Measurements from ENCODE around the gene EPHA5.

Gene EPHA5

DNA sequence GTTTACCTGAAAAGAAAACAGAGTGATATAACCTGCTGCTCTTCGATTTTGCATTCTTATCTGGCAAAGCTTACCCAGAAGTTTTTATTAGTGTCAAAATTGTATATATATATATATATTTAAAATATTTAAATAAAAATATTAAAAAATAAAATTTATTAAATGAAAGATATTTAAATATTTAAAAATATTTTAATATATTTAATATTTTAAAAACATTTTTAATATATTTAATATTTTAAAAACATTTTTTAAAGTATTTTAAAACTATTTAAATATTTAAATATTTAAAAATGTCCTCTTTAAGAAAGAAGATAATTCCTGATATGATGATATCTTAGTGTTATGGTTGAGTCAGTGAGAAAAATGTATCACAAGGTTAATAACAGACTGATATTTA, 317.2 kb downstream of the EPHA5 start:
- Histone ChIP-seq H3K9me3 (ENCODE audit: control insufficient read depth, insufficient read depth, low read depth, low read length) (no peaks in the 10 kb centered on the region), H3K4me3 (ENCODE audit: low read depth, low read length) (no peak overlapping the region), H3K27ac (ENCODE audit: extremely low read depth, low read depth, low read length) (no peak overlapping the region), H3K36me3 (ENCODE audit: control insufficient read depth in 2 of 2, insufficient read depth in 1 of 2, low read length in 2 of 2) (no peaks in the 10 kb centered on the region), H3K4me1 (ENCODE audit: control insufficient read depth, insufficient read depth, low read length) (no peaks in the 10 kb centered on the region)
- TF ChIP-seq, protein P1, sequence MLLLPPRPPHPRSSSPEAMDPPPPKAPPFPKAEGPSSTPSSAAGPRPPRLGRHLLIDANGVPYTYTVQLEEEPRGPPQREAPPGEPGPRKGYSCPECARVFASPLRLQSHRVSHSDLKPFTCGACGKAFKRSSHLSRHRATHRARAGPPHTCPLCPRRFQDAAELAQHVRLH (tag by site-specific recombination; IDR thresholded peaks at IDR 0.05) = no peak
- TF ChIP-seq, protein P2, sequence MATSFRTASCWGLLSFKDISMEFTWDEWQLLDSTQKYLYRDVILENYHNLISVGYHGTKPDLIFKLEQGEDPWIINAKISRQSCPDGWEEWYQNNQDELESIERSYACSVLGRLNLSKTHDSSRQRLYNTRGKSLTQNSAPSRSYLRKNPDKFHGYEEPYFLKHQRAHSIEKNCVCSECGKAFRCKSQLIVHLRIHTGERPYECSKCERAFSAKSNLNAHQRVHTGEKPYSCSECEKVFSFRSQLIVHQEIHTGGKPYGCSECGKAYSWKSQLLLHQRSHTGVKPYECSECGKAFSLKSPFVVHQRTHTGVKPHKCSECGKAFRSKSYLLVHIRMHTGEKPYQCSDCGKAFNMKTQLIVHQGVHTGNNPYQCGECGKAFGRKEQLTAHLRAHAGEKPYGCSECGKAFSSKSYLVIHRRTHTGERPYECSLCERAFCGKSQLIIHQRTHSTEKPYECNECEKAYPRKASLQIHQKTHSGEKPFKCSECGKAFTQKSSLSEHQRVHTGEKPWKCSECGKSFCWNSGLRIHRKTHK (tag by site-specific recombination; IDR thresholded peaks at IDR 0.05) = no peak
- TF ChIP-seq ZNF48 (tag by site-specific recombination; IDR thresholded peaks at IDR 0.05) (no peak), ZFP3 (tag by site-specific recombination; IDR thresholded peaks at IDR 0.05; ENCODE audit: low read depth) (no peak), ZNF146 (tag by site-specific recombination; IDR thresholded peaks at IDR 0.05) (no peak), ZNF394 (tag by site-specific recombination; IDR thresholded peaks at IDR 0.05; ENCODE audit: borderline replicate concordance) (no peak), ZNF140 (tag by site-specific recombination; IDR thresholded peaks at IDR 0.05) (no peak)
- ChIA-PET POLR2A (no interaction called here), CTCF (no interaction called here)

DNA sequence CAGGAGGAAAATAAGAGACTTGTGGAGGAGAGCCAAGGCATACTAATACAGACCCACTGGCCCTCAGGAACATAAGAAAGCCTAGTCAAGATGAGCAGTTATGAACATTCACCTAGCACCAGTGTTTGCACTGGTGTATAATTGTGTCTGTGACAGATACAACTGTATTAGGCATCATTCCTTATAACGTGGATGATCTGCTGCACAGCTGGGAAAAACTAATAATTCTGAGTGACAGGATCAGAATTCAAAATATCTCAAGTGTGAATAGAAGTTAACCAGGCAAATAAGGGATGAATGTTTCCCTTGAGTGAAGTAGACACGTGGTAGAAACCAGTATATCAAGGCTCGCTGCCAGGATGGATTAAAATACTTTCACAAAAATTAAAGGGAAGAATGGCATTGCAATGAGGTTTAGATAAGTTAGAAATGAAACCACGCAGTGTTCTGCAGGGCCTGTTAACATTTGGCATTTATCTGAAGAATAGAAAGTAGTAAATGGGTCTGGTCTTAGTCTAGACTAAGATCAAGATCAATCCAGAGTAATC, 325.9 kb downstream of the EPHA5 start:
- POLR2A ChIA-PET = no interaction called here
- H3K27ac ChIP-seq (ENCODE audit: extremely low read depth, low read depth, low read length) = no peak overlapping the region
- H3K4me1 ChIP-seq (ENCODE audit: control insufficient read depth, insufficient read depth, low read length) = no peaks in the 10 kb centered on the region
- CTCF ChIA-PET = no interaction called here
- no peak overlapping the region for H3K4me3 ChIP-seq (ENCODE audit: low read depth, low read length)
- no peaks in the 10 kb centered on the region for H3K36me3 ChIP-seq (ENCODE audit: control insufficient read depth in 2 of 2, insufficient read depth in 1 of 2, low read length in 2 of 2)
- TF ChIP-seq YY2 (tag by site-specific recombination; IDR thresholded peaks at IDR 0.05) = no peak
- no peak for TF ChIP-seq ZNF248 (tag by site-specific recombination; IDR thresholded peaks at IDR 0.05)
- no peak for TF ChIP-seq ZNF660 (tag by site-specific recombination; IDR thresholded peaks at IDR 0.05)
- TF ChIP-seq ZNF214 (tag by site-specific recombination; IDR thresholded peaks at IDR 0.05; ENCODE audit: borderline replicate concordance) = no peak
- no peak for TF ChIP-seq ZNF404 (tag by site-specific recombination; IDR thresholded peaks at IDR 0.05)
- TF ChIP-seq, protein P3, sequence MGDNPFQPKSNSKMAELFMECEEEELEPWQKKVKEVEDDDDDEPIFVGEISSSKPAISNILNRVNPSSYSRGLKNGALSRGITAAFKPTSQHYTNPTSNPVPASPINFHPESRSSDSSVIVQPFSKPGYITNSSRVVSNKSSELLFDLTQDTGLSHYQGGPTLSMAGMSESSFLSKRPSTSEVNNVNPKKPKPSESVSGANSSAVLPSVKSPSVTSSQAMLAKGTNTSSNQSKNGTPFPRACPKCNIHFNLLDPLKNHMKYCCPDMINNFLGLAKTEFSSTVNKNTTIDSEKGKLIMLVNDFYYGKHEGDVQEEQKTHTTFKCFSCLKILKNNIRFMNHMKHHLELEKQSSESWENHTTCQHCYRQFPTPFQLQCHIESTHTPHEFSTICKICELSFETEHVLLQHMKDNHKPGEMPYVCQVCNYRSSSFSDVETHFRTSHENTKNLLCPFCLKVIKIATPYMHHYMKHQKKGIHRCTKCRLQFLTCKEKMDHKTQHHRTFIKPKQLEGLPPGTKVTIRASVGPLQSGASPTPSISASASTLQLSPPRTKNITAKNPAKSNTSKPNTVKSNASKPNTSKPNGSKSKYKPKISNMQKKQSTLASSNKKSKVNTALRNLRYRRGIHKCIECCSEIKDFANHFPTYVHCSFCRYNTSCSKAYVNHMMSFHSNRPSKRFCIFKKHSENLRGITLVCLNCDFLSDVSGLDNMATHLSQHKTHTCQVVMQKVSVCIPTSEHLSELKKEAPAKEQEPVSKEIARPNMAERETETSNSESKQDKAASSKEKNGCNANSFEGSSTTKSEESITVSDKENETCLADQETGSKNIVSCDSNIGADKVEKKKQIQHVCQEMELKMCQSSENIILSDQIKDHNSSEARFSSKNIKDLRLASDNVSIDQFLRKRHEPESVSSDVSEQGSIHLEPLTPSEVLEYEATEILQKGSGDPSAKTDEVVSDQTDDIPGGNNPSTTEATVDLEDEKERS (tag by site-specific recombination; IDR thresholded peaks at IDR 0.05) = no peak
- TF ChIP-seq, protein P4, sequence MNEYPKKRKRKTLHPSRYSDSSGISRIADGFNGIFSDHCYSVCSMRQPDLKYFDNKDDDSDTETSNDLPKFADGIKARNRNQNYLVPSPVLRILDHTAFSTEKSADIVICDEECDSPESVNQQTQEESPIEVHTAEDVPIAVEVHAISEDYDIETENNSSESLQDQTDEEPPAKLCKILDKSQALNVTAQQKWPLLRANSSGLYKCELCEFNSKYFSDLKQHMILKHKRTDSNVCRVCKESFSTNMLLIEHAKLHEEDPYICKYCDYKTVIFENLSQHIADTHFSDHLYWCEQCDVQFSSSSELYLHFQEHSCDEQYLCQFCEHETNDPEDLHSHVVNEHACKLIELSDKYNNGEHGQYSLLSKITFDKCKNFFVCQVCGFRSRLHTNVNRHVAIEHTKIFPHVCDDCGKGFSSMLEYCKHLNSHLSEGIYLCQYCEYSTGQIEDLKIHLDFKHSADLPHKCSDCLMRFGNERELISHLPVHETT (tag by site-specific recombination; IDR thresholded peaks at IDR 0.05) = no peak
- TF ChIP-seq, protein P5, sequence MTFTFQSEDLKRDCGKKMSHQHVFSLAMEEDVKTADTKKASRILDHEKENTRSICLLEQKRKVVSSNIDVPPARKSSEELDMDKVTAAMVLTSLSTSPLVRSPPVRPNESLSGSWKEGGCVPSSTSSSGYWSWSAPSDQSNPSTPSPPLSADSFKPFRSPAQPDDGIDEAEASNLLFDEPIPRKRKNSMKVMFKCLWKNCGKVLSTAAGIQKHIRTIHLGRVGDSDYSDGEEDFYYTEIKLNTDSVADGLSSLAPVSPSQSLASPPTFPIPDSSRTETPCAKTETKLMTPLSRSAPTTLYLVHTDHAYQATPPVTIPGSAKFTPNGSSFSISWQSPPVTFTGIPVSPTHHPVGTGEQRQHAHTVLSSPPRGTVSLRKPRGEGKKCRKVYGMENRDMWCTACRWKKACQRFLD (tag by site-specific recombination; IDR thresholded peaks at IDR 0.05) = no peak
- no peak for TF ChIP-seq ZNF157 (tag by site-specific recombination; IDR thresholded peaks at IDR 0.05)
- TF ChIP-seq ZBTB8A (tag by site-specific recombination; IDR thresholded peaks at IDR 0.05) = no peak
- no peak for TF ChIP-seq ZNF830 (tag by site-specific recombination; IDR thresholded peaks at IDR 0.05; ENCODE audit: low read depth)
- no peak for TF ChIP-seq FEZF1 (tag by site-specific recombination; IDR thresholded peaks at IDR 0.05)
- no peak for TF ChIP-seq ZNF10 (tag by site-specific recombination; IDR thresholded peaks at IDR 0.05)
- TF ChIP-seq, protein P6, sequence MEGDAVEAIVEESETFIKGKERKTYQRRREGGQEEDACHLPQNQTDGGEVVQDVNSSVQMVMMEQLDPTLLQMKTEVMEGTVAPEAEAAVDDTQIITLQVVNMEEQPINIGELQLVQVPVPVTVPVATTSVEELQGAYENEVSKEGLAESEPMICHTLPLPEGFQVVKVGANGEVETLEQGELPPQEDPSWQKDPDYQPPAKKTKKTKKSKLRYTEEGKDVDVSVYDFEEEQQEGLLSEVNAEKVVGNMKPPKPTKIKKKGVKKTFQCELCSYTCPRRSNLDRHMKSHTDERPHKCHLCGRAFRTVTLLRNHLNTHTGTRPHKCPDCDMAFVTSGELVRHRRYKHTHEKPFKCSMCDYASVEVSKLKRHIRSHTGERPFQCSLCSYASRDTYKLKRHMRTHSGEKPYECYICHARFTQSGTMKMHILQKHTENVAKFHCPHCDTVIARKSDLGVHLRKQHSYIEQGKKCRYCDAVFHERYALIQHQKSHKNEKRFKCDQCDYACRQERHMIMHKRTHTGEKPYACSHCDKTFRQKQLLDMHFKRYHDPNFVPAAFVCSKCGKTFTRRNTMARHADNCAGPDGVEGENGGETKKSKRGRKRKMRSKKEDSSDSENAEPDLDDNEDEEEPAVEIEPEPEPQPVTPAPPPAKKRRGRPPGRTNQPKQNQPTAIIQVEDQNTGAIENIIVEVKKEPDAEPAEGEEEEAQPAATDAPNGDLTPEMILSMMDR (tag by site-specific recombination; IDR thresholded peaks at IDR 0.05) = no peak
- no peak for TF ChIP-seq ZNF155 (tag by site-specific recombination; IDR thresholded peaks at IDR 0.05)
- TF ChIP-seq ZNF37A (tag by site-specific recombination; IDR thresholded peaks at IDR 0.05) = no peak
- TF ChIP-seq ZNF530 (tag by site-specific recombination; IDR thresholded peaks at IDR 0.05; ENCODE audit: low read depth) = no peak
- no peak for TF ChIP-seq ZNF292 (tag by site-specific recombination; IDR thresholded peaks at IDR 0.05; ENCODE audit: borderline replicate concordance, low read depth)
- H3K9me3 ChIP-seq (ENCODE audit: control insufficient read depth, insufficient read depth, low read depth, low read length) = no peaks in the 10 kb centered on the region

All from HEK293 (cell line).